IMR-90 (cell line): ENCODE measurements around the gene STAM.

Experiments used
- FOS ChIP-seq: fragments of 150-350 bp; IDR thresholded peaks from 2 replicates; pipeline ENCODE4 v1.6.1; 2016; ENCODE audit warnings: low read depth, low read length
- RAD21 ChIP-seq: IDR thresholded peaks from 2 replicates; pipeline ENCODE4 v1.6.1; 2012; ENCODE audit warnings: low read length, improper control_type of control experiment
- TF ChIP-seq, protein P1 (sequence below): conservative IDR thresholded peaks from 2 replicates; pipeline ENCODE4 v1.5.1; 2012; ENCODE audit warnings: mild to moderate bottlenecking, low read depth, low read length, improper control_type of control experiment

DNA sequence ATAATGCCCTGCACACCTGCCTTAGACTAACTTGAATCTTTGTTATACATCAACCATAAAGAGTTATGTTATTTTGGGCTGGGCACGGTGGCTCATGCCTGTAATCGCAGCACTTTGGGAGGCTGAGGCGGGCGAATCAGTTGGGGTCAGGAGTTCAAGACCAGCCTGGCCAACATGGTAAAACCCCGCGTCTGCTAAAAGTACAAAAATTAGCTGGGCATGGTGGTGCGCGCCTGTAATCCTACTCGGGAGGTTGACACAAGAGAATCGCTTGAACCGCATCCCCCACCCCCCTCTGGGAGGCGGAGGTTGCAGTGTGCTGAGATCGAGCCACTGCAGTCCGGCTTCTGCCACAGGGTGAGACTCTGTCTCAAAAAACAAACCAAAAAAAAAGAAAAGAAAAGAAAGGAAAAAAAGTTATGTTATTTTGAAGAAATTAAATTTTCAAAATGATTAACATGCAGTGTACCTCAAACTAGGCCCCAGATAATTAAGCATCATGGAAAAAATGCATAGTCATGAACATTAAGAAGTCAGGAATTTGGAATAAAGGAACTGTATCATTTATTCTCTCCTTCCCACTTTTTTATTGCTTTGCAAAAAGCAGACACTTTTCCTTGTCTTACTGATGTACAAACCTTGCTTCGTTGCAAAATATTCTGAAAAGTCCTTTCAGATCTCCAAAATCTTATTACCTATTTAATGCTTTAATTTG lies 43.3 kb downstream of the STAM start:
- TF ChIP-seq RAD21 (no peak), FOS (no peak)
- TF ChIP-seq, protein P1, sequence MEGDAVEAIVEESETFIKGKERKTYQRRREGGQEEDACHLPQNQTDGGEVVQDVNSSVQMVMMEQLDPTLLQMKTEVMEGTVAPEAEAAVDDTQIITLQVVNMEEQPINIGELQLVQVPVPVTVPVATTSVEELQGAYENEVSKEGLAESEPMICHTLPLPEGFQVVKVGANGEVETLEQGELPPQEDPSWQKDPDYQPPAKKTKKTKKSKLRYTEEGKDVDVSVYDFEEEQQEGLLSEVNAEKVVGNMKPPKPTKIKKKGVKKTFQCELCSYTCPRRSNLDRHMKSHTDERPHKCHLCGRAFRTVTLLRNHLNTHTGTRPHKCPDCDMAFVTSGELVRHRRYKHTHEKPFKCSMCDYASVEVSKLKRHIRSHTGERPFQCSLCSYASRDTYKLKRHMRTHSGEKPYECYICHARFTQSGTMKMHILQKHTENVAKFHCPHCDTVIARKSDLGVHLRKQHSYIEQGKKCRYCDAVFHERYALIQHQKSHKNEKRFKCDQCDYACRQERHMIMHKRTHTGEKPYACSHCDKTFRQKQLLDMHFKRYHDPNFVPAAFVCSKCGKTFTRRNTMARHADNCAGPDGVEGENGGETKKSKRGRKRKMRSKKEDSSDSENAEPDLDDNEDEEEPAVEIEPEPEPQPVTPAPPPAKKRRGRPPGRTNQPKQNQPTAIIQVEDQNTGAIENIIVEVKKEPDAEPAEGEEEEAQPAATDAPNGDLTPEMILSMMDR, result no peak
